HUES64 (cell line): Measurements from ENCODE around the gene RAB31.

Source experiments
- H3K27ac ChIP-seq: 2 replicates; pipeline ENCODE4 v1.7.0; 2013; ENCODE audit warnings: low read depth, low read length, inconsistent platforms
- H3K27me3 ChIP-seq: 2 replicates; pipeline ENCODE4 v1.6.1; 2013; ENCODE audit warnings: mild to moderate bottlenecking, low read length; ENCODE audit not compliant: insufficient read depth
- H3K36me3 ChIP-seq: 2 replicates; pipeline ENCODE4 v1.6.1; 2013; ENCODE audit warnings: mild to moderate bottlenecking, low read length; ENCODE audit not compliant: insufficient read depth
- H3K4me1 ChIP-seq: 2 replicates; pipeline ENCODE4 v1.6.1; 2013; ENCODE audit warnings: mild to moderate bottlenecking, low read length, moderate library complexity; ENCODE audit not compliant: insufficient read depth
- H3K4me3 ChIP-seq: 2 replicates; pipeline ENCODE4 v1.5.1; 2013; ENCODE audit warnings: mild to moderate bottlenecking, low read length, moderate library complexity
- H3K9ac ChIP-seq: 2 replicates; pipeline ENCODE4 v1.6.1; 2013; ENCODE audit warnings: mild to moderate bottlenecking, low read depth, low read length
- H3K9me3 ChIP-seq: 2 replicates; pipeline ENCODE4 v1.6.1; 2013; ENCODE audit warnings: low read depth, low read length; ENCODE audit not compliant: insufficient read depth
- WGBS: fragments of 150-250, 120-280 bp; methylation state at CpG from one replicate; pipeline ENCODE4 v1.1.7; 2013; ENCODE audit warnings: missing lambda C conversion rate; 5-methylcytosine and 5-hydroxymethylcytosine counted together

Gene RAB31

DNA sequence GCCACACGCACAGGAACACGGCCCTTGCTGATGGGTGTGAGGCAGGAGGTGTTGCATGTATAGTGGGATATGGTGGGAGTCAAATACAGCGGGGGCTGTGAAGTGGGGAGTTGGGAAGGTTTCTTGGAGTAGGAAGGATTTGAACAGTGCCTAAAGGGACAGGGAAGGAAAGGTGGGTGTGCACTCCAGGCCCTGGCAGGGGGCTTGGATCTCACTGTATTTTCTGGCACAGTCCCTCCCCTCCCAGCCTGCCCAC, 6.9 kb downstream of the RAB31 start:
- no peaks in the 10 kb centered on the region for H3K9me3 ChIP-seq
- H3K27me3 ChIP-seq: peaks cover 15% of the 10 kb centered on the region
- WGBS: 90% methylated on average over 3 of the region's 3 CpGs
- no peak overlapping the region for H3K27ac ChIP-seq
- no peak overlapping the region for H3K9ac ChIP-seq
- no peaks in the 10 kb centered on the region for H3K36me3 ChIP-seq
- H3K4me3 ChIP-seq: no peak overlapping the region
- peaks cover 5% of the 10 kb centered on the region; the same call in 1 of the 2 replicates for H3K4me1 ChIP-seq

DNA sequence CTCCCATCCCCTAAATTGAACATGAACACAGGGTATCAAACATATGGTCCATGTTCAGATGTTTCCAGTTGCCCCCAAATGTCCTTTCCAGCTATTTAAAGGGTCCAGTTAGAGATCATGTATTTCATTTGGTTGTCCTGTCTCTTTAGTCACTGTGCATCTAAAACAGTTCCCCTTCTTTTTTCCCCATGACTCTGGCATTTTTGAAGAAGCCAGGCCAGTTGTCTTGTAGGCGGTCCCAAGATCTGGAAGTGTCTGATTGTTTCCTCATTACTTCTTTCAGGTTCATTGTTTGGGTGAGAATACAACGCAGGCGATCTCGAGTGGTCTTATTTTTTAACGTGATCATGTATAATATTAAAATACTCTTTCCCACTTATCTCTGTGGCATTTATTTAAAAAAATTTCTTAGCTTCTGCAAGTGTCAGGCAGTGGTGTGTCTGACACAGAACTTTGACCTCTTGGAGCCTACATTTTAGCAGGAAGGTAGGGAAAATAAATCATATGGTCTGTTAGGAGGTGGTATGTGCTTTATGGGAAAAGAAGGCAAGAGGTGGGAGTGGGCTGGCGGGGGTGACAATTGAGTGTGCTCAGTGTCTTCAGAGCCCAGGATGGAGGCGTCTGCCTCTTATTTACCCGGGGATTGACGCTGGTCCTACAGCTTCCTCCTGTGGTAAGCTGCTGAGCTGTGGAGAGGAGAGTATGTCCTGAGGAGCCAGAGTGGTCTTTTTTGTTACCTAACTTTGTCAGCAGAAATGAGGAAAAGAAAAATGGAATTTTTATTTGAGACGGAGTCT, 8.1 kb downstream of the RAB31 start:
- H3K27ac ChIP-seq: no peak overlapping the region
- H3K4me1 ChIP-seq: peaks cover 5% of the 10 kb centered on the region; the same call in 1 of the 2 replicates
- H3K4me3 ChIP-seq: no peak overlapping the region
- no peaks in the 10 kb centered on the region for H3K9me3 ChIP-seq
- WGBS: 93% methylated on average over 7 of the region's 10 CpGs
- H3K9ac ChIP-seq: no peak overlapping the region
- H3K36me3 ChIP-seq: no peaks in the 10 kb centered on the region
- peaks cover 5% of the 10 kb centered on the region for H3K27me3 ChIP-seq

DNA sequence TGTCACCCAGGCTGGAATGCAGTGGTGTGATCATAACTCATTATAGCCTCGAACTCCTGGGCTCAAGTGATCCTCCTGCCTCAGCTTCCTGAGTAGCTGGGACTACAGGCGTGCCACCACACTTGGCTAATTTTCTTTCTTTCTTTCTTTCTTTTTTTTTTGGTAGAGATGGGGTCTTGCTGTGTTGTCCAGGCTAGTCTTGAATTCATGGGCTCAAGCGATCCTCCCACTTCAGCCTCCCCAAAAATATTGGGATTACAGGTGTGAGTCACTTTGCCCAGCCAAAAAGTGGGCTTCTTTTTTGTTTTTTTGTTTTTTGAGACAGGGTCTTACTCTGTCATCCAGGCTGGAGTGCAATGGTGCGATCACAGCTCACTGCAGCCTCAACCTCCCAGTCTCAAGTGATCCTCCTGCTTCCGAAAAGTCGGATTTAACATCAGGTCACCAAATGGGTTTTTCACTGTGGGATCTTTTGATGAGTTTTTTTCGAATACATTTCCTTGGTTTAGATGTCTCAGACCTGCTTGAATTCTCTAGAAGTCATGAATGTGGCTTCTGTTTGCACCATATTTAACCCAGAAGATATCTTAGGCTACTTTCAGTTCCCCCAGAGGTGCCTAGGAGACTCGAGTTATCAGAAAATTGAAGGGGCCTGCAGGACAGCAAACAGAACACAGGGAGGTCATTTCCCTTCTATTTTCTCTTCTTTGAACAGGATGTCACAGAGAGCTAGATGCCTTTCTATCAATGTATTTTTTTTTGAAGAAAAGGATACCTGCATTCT, 8.9 kb downstream of the RAB31 start:
- Histone ChIP-seq H3K27ac (no peak overlapping the region), H3K4me1 (peaks cover 5% of the 10 kb centered on the region; the same call in 1 of the 2 replicates)
- 89% methylated on average over 7 of the region's 8 CpGs for WGBS

DNA sequence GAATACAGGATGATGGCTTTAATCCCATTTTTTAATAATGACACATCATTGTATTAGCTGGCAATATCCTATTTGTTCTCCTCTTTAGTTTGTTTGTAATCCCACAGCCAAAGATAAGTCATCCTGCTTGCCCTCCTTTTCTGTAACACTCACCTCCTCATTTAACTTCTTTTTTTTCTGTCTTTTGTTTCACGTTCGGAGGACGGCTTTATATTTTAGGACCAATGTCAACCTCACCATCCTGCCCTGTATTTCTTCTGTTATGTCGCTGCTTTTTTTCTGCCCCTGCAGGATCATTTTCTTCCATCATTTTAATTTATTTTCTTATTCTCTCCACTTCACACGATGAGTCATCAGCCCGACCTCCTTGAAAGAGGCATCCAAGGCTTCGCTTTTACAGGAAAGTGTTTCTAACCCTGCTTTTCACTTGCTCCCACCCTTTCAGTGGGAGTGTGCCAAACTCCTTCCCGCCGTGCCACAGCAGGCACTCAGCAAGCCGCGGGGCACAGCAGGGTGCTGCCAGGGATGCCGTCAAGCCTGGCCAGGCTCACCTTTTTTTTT, 11.4 kb downstream of the RAB31 start:
- no peaks in the 10 kb centered on the region for H3K36me3 ChIP-seq
- no peak overlapping the region for H3K9ac ChIP-seq
- H3K27me3 ChIP-seq: no peaks in the 10 kb centered on the region
- no peak overlapping the region for H3K4me3 ChIP-seq
- 62% methylated on average over 12 of the region's 12 CpGs for WGBS
- H3K9me3 ChIP-seq: peaks cover 3% of the 10 kb centered on the region; the same call in 1 of the 2 replicates
- H3K27ac ChIP-seq: no peak overlapping the region
- H3K4me1 ChIP-seq: peaks cover 7% of the 10 kb centered on the region; the same call in 1 of the 2 replicates

More for the DNA sequence above, 8.9 kb downstream of the RAB31 start:
- H3K4me3 ChIP-seq: no peak overlapping the region
- H3K27me3 ChIP-seq: no peaks in the 10 kb centered on the region
- H3K9ac ChIP-seq: no peak overlapping the region
- H3K9me3 ChIP-seq: no peaks in the 10 kb centered on the region
- H3K36me3 ChIP-seq: no peaks in the 10 kb centered on the region

DNA sequence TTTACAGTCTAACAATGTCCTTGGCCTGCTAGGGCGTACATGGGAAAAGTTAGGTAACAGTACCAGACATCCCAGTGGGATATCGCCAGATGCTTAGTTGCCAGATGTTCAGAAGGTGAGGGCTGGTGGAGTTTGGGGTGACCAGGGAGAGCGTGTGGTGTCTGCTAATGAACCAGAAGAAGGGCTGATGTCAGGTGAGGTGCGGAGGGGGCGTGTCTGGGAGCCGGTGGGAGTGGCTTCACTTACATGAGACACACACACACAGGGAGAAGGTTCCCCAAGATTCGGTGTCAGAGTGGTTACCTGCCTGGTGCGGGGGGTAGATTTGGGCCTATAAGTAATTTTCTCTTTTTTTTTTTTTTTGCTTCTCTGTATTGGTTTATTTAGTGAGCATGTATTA, 12.2 kb downstream of the RAB31 start:
- Histone ChIP-seq H3K9me3 (peaks cover 3% of the 10 kb centered on the region; the same call in 1 of the 2 replicates), H3K36me3 (no peaks in the 10 kb centered on the region), H3K27ac (no peak overlapping the region), H3K9ac (no peak overlapping the region), H3K27me3 (no peaks in the 10 kb centered on the region), H3K4me1 (peaks cover 7% of the 10 kb centered on the region; the same call in 1 of the 2 replicates), H3K4me3 (no peak overlapping the region)
- WGBS: 95% methylated on average over 7 of the region's 8 CpGs

DNA sequence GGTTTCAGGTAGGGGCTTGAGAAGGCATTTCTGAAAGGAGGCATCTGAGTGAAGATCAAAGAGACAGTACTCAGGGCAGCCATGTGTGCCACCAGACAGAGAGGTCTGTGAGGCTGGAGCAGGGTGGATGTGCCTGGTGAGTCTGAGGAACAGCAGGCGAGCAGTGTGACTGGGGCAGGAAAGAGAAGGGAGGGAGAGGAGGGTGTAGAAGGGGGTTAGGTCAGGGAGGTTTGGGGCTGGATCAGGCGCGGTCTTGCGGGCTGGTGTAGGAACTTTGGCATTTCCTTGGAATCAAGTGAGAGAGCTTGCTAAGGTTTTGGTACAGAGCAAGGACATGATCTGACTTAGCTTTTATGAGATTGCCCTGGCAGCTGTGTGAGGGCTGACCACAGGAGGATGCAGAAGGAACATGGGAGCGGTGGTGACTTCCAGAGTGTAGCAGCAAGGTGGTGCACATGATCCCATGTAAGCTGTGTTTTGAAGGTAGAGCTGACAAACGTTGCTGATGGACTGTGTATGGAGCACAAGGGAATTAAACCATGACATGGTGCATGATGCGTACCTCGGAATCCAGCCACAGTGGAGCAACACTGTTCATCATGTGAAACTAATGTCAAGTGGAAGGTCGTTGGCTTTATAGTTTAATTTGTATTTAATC, 13.9 kb downstream of the RAB31 start:
- 92% methylated on average over 9 of the region's 9 CpGs for WGBS
- Histone ChIP-seq H3K9me3 (peaks cover 3% of the 10 kb centered on the region; the same call in 1 of the 2 replicates), H3K27ac (no peak overlapping the region), H3K36me3 (no peaks in the 10 kb centered on the region), H3K27me3 (no peaks in the 10 kb centered on the region), H3K9ac (no peak overlapping the region), H3K4me3 (no peak overlapping the region), H3K4me1 (peaks cover 7% of the 10 kb centered on the region; the same call in 1 of the 2 replicates)

DNA sequence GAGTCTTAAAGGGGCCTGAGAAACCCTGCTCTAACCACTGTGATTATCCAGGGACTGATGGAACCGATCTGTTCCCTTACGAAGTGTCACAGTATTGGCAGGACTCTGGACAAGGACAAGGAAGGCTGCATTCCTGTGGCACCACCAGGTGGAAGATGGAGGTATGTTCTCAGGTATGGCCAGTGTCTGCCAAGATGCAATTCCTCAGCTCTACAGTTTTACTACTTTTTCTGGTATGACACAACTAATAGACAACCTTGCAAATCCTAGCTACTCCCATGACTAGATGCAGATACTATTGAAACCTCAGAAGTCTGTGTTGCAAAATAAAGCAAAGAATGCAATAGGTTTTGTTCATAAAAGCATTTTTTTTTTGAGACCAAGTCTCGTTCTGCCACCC, 14.6 kb downstream of the RAB31 start:
- 89% methylated on average over 3 of the region's 3 CpGs for WGBS
- Histone ChIP-seq H3K27ac (no peak overlapping the region), H3K36me3 (no peaks in the 10 kb centered on the region), H3K9me3 (peaks cover 3% of the 10 kb centered on the region; the same call in 1 of the 2 replicates), H3K27me3 (no peaks in the 10 kb centered on the region), H3K9ac (no peak overlapping the region), H3K4me3 (no peak overlapping the region), H3K4me1 (peaks cover 7% of the 10 kb centered on the region; the same call in 1 of the 2 replicates)

DNA sequence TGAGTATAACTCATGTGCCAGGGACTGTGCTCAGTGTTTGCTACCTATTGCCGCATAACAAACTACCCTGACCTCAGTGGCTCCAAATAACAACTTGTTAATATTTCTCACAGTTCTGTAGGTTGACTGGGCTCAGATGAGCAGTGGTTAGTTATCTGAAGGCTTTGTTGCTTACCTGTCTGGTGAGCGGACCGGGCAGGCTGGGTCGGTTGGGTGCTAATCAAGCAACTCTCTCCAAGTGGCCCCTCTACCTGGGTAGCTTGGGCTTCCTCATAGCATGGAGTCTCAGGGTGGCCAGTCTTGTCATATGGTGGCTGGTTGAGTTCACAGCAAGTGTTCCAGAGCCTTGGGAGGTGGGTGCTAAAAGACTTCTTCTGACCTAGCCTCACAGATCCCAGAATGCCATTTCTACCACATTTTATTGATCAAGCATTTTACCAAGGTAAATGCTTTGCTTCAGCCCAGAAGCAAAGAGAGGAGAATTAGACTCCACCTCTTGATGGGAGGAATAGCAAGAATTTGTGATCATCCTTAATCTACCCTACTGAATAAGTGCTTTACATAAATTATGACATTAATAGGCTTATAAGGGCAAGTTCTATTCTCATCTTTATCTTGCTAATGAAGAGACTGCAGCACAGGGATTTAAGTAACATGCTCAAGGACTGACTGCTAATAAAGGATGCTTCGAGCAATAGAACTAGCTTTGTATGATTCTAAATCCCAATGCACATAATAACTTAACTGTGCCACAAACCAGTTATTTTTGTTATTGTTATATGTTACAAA, 16.9 kb downstream of the RAB31 start:
- H3K27ac ChIP-seq: no peak overlapping the region
- H3K4me1 ChIP-seq: 0 out of 2 replicates have a peak, but pooled peaks cover 2% of the 10 kb centered on the region
- no peaks in the 10 kb centered on the region for H3K36me3 ChIP-seq
- H3K27me3 ChIP-seq: no peaks in the 10 kb centered on the region
- H3K4me3 ChIP-seq: no peak overlapping the region
- no peak overlapping the region for H3K9ac ChIP-seq
- H3K9me3 ChIP-seq: peaks cover 3% of the 10 kb centered on the region; the same call in 1 of the 2 replicates
- 95% methylated on average over 5 of the region's 5 CpGs for WGBS

DNA sequence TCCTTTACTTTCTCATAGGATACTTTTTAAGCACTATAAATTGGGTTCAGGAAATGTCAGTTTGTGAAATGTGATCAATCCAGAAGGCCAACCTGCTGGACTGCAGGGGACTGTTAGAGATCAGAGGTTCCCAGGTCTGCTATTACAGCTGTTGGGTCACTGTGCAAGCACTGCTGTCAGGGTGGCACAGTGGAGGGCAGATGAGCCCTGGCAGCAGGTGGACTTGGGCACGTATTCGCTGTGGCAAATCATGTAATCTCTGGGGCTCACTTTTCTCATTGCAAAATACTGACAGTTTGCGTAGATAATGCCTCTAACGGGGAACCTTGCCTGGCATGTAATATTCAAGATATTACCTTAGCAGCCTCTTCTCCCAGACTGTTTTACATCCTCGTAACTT, 18.1 kb downstream of the RAB31 start:
- H3K4me1 ChIP-seq: 0 out of 2 replicates have a peak, but pooled peaks cover 2% of the 10 kb centered on the region
- no peak overlapping the region for H3K4me3 ChIP-seq
- no peak overlapping the region for H3K9ac ChIP-seq
- H3K27ac ChIP-seq: no peak overlapping the region
- 97% methylated on average over 5 of the region's 5 CpGs for whole genome bisulfite sequencing
- H3K27me3 ChIP-seq: no peaks in the 10 kb centered on the region
- H3K36me3 ChIP-seq: no peaks in the 10 kb centered on the region
- peaks cover 3% of the 10 kb centered on the region; the same call in 1 of the 2 replicates for H3K9me3 ChIP-seq

DNA sequence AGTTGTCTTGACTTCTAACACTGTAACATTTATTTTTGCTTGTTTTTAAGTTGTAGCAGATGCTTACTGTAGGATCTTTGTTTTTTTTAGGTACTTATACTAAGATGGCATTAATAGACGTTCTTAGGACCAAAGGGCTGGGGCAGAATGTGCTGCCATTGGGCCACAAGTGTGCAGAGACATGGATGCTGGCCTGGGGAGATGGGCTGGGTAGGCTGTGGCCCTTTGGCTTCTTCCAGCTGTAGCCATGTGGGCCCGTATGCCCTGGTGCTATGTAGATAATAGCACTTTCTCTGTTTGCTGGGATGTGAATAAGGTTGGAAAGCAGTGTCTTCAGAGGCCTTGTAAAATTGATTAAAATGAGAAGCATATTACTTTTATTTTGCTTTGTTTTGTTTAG, 18.8 kb downstream of the RAB31 start:
- Histone ChIP-seq H3K9me3 (peaks cover 3% of the 10 kb centered on the region; the same call in 1 of the 2 replicates), H3K4me1 (0 out of 2 replicates have a peak, but pooled peaks cover 2% of the 10 kb centered on the region), H3K36me3 (no peaks in the 10 kb centered on the region), H3K27me3 (no peaks in the 10 kb centered on the region), H3K4me3 (no peak overlapping the region), H3K27ac (no peak overlapping the region), H3K9ac (no peak overlapping the region)
- WGBS: 91% methylated on average over 2 of the region's 2 CpGs
